Activated CD8-positive, alpha-beta memory T cell treated with anti-CD3 and anti-CD28 coated beads for 4 hours (primary cell): ENCODE data around the gene SHBG.

Source experiments
- DNase-seq, 2 donors: peaks; one replicate each; pipeline ENCODE4 v3.0.0-alpha.2; 2020; ENCODE audit warnings: low read depth in 2 of 2

Gene SHBG

DNA sequence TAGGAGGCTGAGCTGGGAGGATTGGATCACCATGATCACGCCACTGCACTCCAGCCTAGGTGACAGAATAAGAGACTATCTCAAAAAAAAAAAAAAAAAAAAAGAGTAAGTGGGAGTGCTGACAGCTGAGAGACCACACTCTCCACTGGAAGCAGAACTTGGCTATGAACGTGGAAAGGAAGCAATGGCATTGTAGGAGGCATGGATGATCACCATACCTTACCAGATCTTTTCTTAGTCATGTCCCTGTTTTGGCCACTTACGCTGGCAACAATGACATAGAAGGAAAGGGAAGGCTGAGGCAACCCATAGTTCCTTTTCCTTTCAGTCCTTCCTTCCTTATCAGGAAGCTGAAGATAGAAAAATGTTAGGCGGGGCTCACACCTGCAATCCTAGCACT is 17.1 kb downstream of the SHBG start:
- DNase-seq: no peak

DNA sequence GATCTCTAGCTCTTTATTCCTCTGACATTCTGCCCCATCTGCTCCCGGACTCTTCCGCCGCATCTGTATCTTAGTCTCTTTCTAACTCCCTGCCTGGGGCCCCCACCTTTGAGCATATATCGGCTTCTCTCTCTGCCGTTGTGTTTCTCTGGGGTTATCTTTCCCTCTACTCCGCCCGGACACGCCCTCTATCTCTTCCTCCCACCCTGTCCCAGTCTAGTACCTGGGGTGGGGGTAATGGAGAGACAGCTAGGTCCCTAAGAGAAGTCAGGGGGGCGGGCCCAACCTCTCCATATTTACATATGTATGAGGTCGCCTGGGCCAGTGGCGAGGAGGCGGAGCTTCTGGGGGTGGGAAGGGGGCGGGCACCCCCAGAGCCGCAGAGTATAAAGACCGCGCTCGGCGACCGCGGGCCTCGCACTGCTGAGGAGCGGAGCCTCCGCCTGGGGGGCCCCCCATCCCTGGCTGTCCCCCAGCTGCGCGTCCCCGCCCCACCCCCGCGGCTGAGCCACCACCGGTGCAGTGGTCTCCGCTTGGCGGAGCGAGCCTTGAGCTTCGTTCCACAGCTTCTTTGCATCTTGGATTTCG is 20.7 kb downstream of the SHBG start, which contains the start of gene ATP1B2:
ATP1B2 (plus strand) TSS at position 418 of the 588 bp plus-strand sequence. CDS start 593 bp downstream, outside the sequence.
- DNase-seq: peak; percentile 48 to 57

DNA sequence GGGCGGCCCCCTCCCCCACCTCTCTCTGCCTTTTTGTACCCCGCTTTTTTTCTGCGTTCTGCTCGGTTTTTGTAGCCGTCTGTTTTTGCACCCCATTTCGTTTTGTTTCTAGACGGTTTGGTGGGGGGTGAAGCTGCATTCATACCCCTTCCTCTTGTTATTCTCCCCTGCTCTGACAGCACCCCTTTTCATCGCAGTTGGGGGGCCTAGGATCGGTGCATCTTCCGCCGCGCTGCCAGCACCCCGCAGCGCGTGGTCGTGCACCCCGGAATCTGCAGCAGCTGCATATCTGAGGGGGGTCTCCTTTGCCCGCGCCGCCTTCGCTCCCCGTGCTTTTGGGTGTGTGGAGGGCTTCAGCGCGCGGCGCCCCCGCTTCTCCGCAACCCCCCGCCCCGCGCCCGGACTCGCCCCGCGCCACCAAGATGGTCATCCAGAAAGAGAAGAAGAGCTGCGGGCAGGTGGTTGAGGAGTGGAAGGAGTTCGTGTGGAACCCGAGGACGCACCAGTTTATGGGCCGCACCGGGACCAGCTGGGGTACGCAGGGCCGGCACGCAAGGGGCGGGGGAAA is 21.2 kb downstream of the SHBG start:
- no peak for DNase-seq

DNA sequence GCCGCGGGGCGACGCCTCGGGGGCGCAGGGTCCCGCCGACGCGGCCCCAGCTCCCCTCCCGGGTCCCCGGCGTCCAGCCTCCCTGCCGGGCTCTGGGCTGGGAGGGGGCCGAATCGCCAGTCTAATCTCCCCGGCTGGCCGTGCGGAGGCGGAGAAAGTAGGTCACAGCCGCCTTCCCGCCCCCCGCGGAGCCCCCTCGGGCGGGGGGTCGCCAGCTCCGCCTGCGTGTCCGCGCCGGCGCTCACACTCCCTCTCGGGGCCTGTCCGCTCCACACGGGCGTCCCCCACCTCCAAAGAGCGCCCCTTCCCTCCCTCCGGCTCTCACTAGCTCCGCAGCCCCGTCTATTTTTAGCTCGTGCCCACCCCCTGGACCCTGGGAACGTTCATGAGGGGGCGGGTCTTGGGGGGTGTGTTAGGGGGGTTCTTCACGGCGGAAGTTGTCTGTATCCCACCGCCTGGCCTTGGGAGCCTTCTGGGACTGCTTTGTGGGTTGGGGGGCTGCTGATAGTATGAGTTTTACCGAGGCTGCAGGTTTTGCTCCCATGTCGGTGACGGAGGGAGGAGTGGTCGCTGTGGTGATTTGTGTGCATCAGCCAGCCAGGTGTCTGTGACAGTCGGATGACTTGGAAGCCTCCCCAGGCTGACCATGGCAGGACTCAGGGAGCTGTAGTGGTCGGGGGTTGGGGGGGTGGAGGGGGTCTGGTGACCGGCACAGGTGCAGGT is 21.9 kb downstream of the SHBG start:
- DNase-seq: no peak

DNA sequence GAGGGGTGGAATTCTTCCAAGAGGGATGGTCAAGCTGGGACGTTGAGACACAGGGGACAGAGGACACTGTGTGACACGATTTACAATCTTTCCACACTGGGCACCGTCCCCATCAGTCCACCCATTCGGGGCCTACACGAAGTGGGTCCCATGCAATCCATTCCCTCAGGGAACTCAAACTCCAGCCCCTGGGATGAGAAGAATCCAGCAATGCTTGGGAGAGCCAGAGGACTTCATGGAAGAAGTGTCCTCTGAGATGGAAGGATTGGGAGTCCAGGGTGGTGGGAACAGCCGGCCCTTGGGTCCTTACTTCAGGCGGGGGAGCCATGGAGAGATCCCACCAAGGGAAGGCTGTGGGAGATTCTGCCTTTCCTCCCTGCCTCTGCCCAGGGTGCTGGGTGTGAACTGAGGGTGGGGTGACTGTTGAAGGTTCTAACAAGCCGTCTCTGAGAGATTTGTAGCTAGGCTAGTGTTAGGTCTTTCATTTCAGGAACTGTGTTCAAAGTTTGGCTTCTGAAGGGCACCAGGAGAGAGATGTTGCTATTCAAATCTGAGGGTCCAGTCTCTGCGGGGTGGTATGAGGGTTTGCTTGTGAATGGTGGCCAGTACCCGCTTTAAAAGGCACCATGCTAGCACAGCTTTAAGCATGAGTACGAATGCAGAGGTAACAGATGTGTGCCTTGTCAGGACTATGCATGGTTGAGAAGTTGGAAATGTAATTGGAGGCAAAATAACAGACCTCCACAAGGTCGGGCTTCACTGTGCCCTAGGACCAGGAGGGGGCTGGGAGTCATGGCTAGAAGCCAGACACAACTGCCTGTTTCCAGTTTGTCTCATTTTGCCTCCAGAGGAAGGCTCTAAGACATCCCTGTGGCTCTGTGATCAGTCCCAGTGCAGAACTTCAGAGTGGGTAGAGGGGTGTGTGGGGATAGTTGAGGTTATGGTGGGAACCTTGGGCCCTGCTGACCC is 22.7 kb downstream of the SHBG start:
- no peak for DNase-seq

DNA sequence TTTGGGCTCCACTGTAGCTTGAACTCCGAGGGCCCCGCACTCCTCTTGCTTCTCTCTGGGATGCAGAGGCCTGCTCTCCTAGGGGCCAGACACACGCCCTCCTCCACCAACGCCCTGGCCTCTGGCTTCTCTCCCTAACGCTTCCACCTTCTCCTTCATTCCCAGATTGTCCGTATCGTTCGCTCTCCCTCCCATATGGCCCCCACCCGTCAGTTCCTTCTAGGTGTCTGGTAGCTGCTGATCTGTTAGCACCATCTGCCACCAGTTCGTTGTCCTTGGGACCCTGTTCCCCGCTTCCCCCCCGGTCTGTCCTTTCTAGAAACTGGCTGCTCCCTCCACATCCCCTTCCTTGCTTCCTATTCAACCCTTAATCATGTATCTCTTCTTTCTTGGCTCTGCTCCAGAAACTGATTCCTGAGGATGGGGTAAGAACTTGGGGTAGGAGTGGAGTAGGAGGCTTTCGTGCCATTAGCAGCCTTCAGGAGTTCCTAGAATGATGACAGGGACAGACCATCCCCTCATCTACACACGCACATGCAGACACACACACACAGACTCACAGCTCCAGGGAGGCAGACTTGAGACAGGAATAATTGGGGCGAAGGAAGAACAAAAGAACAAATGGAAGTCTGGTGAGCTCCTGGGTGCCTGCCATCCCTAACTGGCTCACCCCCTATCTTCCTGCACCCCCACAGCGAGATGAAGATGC is 25.1 kb downstream of the SHBG start:
- DNase-seq: no peak

DNA sequence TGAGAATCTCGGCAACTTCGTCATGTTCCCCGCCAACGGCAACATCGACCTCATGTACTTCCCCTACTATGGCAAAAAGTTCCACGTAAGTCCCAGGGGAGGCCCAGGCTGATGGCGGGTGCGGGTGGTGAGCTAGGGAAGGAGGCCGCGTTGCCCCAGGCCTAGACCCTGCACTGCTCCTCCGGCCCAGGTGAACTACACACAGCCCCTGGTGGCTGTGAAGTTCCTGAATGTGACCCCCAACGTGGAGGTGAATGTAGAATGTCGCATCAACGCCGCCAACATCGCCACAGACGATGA is 25.6 kb downstream of the SHBG start:
- DNase-seq: no peak

DNA sequence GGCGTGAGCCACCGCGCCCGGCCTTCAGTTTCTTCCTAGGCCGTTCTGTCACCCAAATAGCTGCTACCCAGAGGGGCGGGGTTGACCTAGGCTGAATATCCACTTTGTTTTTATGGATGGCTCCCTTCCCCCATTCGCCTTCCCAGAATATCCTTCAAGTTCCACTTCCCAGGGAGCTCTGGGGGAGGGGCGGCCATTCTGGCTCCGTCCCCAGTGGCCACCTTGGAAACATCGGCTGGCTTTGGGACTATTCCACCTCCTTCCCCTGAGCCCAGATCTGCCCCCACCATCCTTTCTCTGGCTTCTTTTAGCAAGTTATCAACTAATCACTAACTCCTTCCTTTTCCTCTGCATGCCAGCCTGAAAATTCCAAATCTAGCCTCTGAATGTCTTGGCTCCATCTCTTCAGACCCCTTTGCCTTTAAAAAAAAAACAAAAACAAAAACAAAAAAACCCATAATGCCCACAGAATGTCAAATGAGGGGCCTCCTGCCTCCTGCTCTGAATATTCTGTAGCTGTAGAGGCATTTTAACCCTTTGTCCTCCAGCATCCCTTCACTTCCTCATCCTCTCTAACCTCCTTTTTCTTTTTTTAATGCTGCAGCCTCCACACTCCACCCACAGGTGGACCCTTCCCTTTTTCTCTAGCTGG is 27.1 kb downstream of the SHBG start:
- DNase-seq: no peak

DNA sequence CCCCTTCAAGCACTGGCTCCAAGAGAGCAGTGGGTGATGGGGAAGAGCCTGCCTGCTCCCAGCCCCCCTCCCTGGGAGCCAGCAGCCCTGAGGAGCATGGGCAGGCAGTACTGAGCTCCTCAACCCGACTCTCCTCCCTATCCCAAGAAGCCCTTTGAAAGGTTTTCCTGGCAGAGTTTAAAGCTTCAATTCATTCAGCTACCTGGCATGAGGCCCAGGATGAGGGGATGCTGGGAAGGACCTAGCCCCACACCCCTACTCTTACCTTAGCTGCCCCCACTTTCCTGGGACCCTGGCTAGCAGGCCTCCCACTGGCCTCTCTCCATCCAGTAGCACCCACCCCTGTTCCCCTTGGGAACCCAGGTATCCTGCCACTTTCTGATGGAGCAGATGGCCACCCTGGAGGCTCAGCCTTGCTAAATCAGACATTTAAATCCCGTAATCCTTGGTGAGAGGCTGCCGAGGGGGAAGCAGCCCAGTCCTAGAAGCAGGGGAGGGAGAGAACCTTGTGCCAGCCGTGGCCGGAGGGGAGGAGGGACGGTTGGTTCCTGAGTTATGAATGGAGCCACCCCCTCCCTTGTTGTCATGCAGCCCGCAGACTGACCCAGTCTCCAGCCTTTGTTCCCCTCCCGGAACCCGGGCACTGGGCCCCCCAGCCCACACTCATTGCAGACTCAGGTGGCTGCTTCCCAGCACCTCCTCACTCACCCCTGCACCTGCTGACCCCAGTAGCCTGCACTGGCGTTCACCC is 37.9 kb downstream of the SHBG start:
- no peak for DNase-seq

DNA sequence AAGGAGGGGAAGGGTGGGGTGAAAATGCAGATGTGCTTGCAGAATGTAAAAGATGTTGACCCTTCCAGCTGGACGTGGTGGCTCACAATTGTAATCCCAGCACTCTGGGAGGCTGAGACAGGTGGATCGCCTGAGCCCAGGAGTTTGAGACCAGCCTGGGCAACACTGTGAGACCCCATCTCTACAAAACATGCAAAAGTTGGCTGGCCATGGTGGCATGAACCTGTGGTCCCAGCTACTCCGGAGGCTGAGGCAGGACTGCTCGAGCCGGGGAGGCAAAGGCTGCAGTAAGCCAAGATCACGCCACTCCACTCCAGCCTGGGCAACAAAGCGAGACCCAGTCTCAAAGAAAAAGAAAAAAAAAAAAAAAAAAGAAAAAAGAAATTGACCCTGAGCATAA is 38.5 kb downstream of the SHBG start:
- DNase-seq: no peak

DNA sequence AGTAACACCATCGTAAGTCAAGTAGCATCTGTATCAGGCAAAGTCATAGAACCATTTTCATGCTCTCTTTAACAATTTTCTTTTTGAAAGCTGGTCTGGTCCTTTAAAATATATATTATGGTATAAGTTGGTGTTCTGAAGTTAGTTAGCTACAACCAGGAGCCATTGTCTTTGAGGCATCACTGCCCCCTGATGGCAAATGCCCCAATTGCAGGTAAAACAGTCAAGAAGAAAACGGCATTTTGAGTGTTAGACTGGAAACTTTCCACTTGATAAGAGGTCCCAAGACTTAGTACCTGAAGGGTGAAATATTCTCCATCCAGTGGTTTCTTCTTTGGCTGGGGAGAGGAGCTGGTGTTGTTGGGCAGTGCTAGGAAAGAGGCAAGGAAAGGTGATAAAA is 43.3 kb downstream of the SHBG start:
- no peak for DNase-seq

DNA sequence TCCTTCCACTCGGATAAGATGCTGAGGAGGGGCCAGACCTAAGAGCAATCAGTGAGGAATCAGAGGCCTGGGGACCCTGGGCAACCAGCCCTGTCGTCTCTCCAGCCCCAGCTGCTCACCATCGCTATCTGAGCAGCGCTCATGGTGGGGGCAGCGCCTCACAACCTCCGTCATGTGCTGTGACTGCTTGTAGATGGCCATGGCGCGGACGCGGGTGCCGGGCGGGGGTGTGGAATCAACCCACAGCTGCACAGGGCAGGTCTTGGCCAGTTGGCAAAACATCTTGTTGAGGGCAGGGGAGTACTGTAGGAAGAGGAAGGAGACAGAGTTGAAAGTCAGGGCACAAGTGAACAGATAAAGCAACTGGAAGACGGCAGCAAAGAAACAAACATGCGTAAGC is 45.0 kb downstream of the SHBG start:
- no peak for DNase-seq

DNA sequence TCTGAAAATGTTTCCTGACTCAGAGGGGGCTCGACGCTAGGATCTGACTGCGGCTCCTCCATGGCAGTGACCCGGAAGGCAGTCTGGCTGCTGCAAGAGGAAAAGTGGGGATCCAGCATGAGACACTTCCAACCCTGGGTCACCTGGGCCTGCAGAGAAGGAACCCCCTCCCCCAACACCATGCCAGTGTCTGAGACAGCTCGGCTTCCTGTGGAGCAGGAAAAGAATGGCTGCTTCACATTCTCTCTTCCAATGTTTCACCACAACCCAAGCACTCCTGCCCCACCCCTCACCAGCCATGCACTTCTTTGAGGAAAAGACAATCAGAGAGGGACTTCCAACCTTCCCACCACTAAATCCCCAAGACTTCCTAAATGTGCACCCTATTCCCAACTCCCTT is 46.6 kb downstream of the SHBG start:
- DNase-seq: no peak

DNA sequence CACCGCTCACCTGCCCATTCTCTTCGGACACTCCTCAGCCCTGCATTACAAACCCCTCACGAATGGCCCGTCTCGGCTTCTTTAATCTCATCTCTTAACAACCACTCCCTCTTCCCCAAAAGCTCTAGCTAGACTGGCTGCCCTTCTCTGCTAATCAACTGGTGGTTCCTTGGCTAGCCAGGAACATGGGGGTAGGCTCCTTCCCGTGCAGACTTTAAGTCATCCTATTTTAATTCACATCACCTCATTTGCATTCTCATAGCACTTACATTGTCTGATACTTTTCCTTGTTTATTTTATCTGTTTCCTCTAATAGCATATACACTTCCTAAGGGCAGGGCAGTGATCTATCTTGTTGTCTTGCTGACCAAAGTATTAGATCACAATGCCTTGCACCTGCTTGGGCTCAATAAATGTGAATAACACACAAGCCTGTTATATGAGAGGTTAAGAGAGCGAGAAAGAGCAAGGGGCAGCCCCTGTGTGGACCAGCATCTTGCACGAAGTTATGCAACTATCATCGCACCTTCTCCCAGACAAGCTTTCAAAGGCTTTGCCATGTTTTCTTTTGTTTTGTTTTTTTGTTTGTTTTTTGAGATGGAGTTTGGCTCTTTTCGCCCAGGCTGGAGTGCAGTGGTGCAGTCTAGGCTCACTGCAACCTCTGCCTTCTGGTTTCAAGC is 47.6 kb downstream of the SHBG start:
- DNase-seq: no peak
